Liver (tissue), 3 donors: ENCODE measurements around the gene LRRC7.

Source experiments
- CTCF ChIP-seq: fragments of 150-350 bp; IDR thresholded peaks from 2 replicates; pipeline ENCODE4 v1.5.1; 2017; ENCODE audit warnings: improper control_type of control experiment, low read depth, low read length; ENCODE audit not compliant: missing input control
- EGR1 ChIP-seq, 2 donors: IDR thresholded peaks; 2 replicates each; pipeline ENCODE4 v1.6.1; 2016 to 2018; ENCODE audit warnings: antibody characterized with exemption in 2 of 2, low read depth in 2 of 2
- RAD21 ChIP-seq, 2 donors: IDR thresholded peaks; 2 replicates each; pipeline ENCODE4 v1.6.1; 2016; ENCODE audit warnings: antibody characterized with exemption in 2 of 2, mild to moderate bottlenecking in 2 of 2
- TAF1 ChIP-seq: conservative IDR thresholded peaks from 2 replicates; pipeline ENCODE4 v1.6.1; 2016; ENCODE audit warnings: antibody characterized with exemption, mild to moderate bottlenecking
- TF ChIP-seq, protein P1 (sequence below): IDR thresholded peaks from 2 replicates; pipeline ENCODE4 v1.6.1; 2016; ENCODE audit warnings: antibody characterized with exemption, mild to moderate bottlenecking
- donor health status: healthy.
- donor health status: healthy.

DNA sequence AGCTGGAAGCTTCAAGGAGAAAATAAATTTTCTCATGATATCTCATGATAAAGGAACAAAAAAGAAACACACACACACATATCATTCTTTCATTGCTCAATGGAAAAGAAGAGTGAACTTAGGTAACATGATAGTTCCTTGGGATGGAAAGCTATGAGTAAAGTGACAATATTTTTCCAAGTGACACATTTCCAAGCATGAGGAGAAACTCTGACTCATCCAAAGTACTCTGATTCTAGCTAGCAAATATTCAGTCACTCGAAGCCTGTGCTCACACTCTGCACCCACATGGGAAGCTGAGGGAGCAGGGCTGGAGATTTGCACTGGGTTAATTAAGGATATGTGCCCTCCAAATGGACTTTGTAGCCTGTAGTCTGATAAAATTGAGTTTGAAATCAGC is 415.3 kb downstream of the LRRC7 start:
- TF ChIP-seq, protein P1, sequence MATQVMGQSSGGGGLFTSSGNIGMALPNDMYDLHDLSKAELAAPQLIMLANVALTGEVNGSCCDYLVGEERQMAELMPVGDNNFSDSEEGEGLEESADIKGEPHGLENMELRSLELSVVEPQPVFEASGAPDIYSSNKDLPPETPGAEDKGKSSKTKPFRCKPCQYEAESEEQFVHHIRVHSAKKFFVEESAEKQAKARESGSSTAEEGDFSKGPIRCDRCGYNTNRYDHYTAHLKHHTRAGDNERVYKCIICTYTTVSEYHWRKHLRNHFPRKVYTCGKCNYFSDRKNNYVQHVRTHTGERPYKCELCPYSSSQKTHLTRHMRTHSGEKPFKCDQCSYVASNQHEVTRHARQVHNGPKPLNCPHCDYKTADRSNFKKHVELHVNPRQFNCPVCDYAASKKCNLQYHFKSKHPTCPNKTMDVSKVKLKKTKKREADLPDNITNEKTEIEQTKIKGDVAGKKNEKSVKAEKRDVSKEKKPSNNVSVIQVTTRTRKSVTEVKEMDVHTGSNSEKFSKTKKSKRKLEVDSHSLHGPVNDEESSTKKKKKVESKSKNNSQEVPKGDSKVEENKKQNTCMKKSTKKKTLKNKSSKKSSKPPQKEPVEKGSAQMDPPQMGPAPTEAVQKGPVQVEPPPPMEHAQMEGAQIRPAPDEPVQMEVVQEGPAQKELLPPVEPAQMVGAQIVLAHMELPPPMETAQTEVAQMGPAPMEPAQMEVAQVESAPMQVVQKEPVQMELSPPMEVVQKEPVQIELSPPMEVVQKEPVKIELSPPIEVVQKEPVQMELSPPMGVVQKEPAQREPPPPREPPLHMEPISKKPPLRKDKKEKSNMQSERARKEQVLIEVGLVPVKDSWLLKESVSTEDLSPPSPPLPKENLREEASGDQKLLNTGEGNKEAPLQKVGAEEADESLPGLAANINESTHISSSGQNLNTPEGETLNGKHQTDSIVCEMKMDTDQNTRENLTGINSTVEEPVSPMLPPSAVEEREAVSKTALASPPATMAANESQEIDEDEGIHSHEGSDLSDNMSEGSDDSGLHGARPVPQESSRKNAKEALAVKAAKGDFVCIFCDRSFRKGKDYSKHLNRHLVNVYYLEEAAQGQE = no peak
- TF ChIP-seq CTCF = no peak
- TF ChIP-seq RAD21 (IDR thresholded peaks at IDR 0.05) = no peak
- TF ChIP-seq EGR1 (IDR thresholded peaks at IDR 0.05; ENCODE audit: low read depth in 2 of 2) = no peak
- TF ChIP-seq TAF1 = no peak
